Mesenchymal stem cell (in vitro differentiated cells and primary cell): ENCODE results near the gene IL21R.

Source experiments
- DNase-seq: peaks from one replicate; pipeline ENCODE4 v3.0.0-alpha.2; 2013
- H2AFZ ChIP-seq: one replicate; pipeline ENCODE4 v1.6.1; 2013; ENCODE audit warnings: low read depth, mild to moderate bottlenecking, control low read depth, inconsistent platforms, low read length, moderate library complexity
- H2AK5ac ChIP-seq: 2 replicates; pipeline ENCODE4 v1.6.1; 2013; ENCODE audit warnings: low read length, moderate library complexity, mild to moderate bottlenecking, inconsistent platforms; ENCODE audit not compliant: severe bottlenecking
- H2BK120ac ChIP-seq: one replicate; pipeline ENCODE4 v1.6.1; 2013; ENCODE audit warnings: low read depth, mild to moderate bottlenecking, inconsistent platforms, low read length, moderate library complexity
- H2BK12ac ChIP-seq, 2 experiments: one replicate each; pipeline ENCODE4 v1.6.1; 2013; ENCODE audit warnings: inconsistent platforms in 2 of 2, low read length in 2 of 2, mild to moderate bottlenecking in 2 of 2, moderate library complexity in 2 of 2, control low read depth in 1 of 2
- H2BK15ac ChIP-seq: one replicate; pipeline ENCODE4 v1.6.1; 2013; ENCODE audit warnings: mild to moderate bottlenecking, low read depth, inconsistent platforms; ENCODE audit not compliant: poor library complexity, severe bottlenecking
- H2BK5ac ChIP-seq: 2 replicates; pipeline ENCODE4 v1.6.1; 2013; ENCODE audit warnings: low read depth, mild to moderate bottlenecking, low read length, control low read depth, inconsistent platforms; ENCODE audit not compliant: poor library complexity, severe bottlenecking
- H3K14ac ChIP-seq, 2 experiments: one replicate each; pipeline ENCODE4 v1.6.1; 2013; ENCODE audit warnings: inconsistent platforms in 2 of 2, low read length in 2 of 2, control low read depth in 1 of 2, mild to moderate bottlenecking in 1 of 2, moderate library complexity in 1 of 2
- H3K18ac ChIP-seq, 2 experiments: one replicate each; pipeline ENCODE4 v1.6.1; 2013; ENCODE audit warnings: inconsistent platforms in 2 of 2, low read length in 2 of 2, control low read depth in 1 of 2, low read depth in 1 of 2, mild to moderate bottlenecking in 1 of 2
- H3K23ac ChIP-seq, 2 experiments: one replicate each; pipeline ENCODE4 v1.6.1; 2013; ENCODE audit warnings: inconsistent platforms in 2 of 2, low read length in 2 of 2, mild to moderate bottlenecking in 2 of 2, moderate library complexity in 2 of 2, control low read depth in 1 of 2
- H3K27ac ChIP-seq: 2 replicates; pipeline ENCODE4 v1.5.1; 2013; ENCODE audit warnings: mild to moderate bottlenecking, moderate library complexity, low read length, control low read depth, inconsistent platforms; ENCODE audit not compliant: poor library complexity, severe bottlenecking
- H3K27me3 ChIP-seq, 2 experiments: 2 replicates each; pipeline versions ENCODE4 v1.6.1 to v1.7.0; 2013; ENCODE audit warnings: low read length in 2 of 2, mild to moderate bottlenecking in 2 of 2, moderate library complexity in 2 of 2, control low read depth in 1 of 2, inconsistent platforms in 1 of 2; ENCODE audit not compliant: control insufficient read depth in 1 of 2, insufficient read depth in 1 of 2
- H3K36me3 ChIP-seq, 2 experiments: 2 replicates each; pipeline versions ENCODE4 v1.6.1 to v1.7.0; 2013; ENCODE audit warnings: low read length in 2 of 2, control low read depth in 1 of 2, inconsistent platforms in 1 of 2, low read depth in 1 of 2, mild to moderate bottlenecking in 1 of 2; ENCODE audit not compliant: insufficient read depth in 2 of 2, control insufficient read depth in 1 of 2
- H3K4ac ChIP-seq, 2 experiments: one replicate each; pipeline ENCODE4 v1.6.1; 2013; ENCODE audit warnings: inconsistent platforms in 2 of 2, low read length in 2 of 2, mild to moderate bottlenecking in 2 of 2, moderate library complexity in 2 of 2, control low read depth in 1 of 2, low read depth in 1 of 2
- H3K4me1 ChIP-seq: 2 replicates; pipeline ENCODE4 v1.6.1; 2013; ENCODE audit warnings: low read depth, low read length, control low read depth; ENCODE audit not compliant: control insufficient read depth, insufficient read depth
- H3K4me2 ChIP-seq: 2 replicates; pipeline ENCODE4 v1.6.1; 2013; ENCODE audit warnings: low read length, mild to moderate bottlenecking, inconsistent platforms; ENCODE audit not compliant: poor library complexity, severe bottlenecking
- H3K4me3 ChIP-seq, 2 experiments: 2 replicates each; pipeline versions ENCODE4 v1.5.1 to v1.7.0; 2013; ENCODE audit warnings: low read length in 2 of 2, mild to moderate bottlenecking in 2 of 2, control low read depth in 1 of 2, low read depth in 1 of 2; ENCODE audit not compliant: insufficient read depth in 1 of 2
- H3K79me1 ChIP-seq: replicated peaks from 2 replicates; pipeline ENCODE4 v1.6.1; 2013; ENCODE audit warnings: mild to moderate bottlenecking, control low read depth, low read length, inconsistent platforms; ENCODE audit not compliant: poor library complexity, severe bottlenecking
- H3K9ac ChIP-seq: 2 replicates; pipeline ENCODE4 v1.7.0; 2013; ENCODE audit warnings: mild to moderate bottlenecking, low read length, moderate library complexity
- H3K9me3 ChIP-seq: 2 replicates; pipeline ENCODE4 v1.7.0; 2013; ENCODE audit warnings: mild to moderate bottlenecking, low read length; ENCODE audit not compliant: control insufficient read depth
- H4K8ac ChIP-seq: one replicate; pipeline ENCODE4 v1.6.1; 2013; ENCODE audit warnings: inconsistent platforms, mild to moderate bottlenecking, low read length, moderate library complexity
- H4K91ac ChIP-seq: one replicate; pipeline ENCODE4 v1.6.1; 2013; ENCODE audit warnings: mild to moderate bottlenecking, low read length, inconsistent platforms
- whole genome bisulfite sequencing: methylation state at CpG from one replicate; pipeline ENCODE4 v1.1.7; 2013; ENCODE audit warnings: mixed read lengths; 5-methylcytosine and 5-hydroxymethylcytosine counted together

IL21R gene

DNA sequence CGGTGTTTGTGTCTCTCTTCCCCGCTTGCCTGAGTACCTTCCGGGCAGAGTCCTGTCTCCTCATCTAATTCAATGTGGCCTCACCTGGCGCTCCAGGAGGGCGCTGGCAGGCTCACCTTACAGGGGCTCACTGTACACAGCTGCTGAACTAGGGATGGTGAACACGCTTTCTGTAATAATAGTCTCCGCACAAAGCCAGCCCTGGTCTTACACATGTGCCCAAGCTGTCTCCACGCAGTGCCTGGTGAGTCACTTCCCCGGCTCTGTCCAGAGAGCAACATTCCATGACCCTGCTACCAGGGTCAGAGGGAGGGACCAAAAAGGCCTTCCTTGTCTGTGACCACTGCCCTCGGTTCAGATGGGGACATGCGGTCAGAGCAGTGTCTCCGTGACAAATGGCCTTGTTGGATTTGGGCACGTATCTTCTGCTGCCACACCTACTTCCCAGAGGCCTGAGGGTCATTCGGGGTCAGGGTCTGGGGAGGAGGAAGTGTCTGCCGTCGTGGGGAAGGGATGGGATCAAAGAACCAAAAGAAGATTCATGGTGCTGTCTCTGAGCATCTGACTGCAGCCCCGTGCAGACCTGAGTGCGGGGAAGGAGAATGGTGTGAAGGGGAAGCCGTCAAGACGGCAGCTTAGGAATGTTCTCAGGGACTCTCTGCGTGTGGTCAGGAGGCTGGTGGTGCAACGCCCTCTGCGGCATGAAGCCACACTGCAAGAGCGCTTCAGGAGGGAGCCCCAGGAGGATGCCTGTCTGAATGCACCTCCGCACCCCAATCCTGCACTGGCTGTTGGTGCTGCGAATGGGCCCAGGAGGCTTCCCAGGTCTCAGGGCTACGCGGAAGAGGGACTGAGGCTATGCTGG is 68.8 kb downstream of the IL21R start:
- Histone ChIP-seq H3K9me3 (peaks cover 9% of the 10 kb centered on the region), H2BK12ac (peak overlapping the region; percentile 43 to 70), H3K36me3 (peaks cover 76 to 94% of the 10 kb centered on the region in 2 experiments), H3K4me2 (no peak overlapping the region), H3K27ac (no peak overlapping the region), H3K4me3 (peak overlapping the region in 1 of 2 experiments; percentile 27), H3K27me3 (no peaks in the 10 kb centered on the region), H2AFZ (no peak overlapping the region), H3K4ac (peak overlapping the region; percentile 14 to 85), H3K79me1 (peaks cover 27% of the 10 kb centered on the region), H4K8ac (peak overlapping the region; percentile 35), H4K91ac (peak overlapping the region; percentile 43), H3K23ac (no peak overlapping the region), H3K18ac (peak overlapping the region; percentile 52 to 67), H3K14ac (no peak overlapping the region), H3K4me1 (peaks cover 31% of the 10 kb centered on the region), H2AK5ac (no peak overlapping the region), H2BK120ac (peak overlapping the region; percentile 39), H3K9ac (no peak overlapping the region), H2BK15ac (no peak overlapping the region), H2BK5ac (no peak overlapping the region)
- DNase-seq, result peak; percentile 93
- 38% methylated on average over 28 of the region's 28 CpGs for WGBS

DNA sequence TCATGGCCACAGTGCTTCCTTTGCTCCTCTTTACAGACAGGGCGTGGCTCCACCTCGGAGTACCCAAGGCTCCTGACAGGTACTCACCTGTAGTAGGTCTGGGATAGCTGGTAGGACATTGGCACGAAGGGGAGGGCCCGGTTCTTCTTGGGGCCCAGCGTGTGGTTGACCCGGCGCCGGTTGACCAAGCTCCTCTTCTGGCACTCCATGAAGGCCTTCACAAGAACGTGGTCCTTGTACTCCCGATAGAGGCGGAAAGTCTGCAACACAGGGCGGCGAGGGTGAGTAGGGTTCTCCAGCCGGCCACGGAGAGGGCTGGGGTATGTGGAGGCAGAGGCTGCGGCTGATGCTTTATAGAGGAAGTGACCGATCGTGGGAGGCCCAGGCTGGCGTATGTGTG is 69.7 kb downstream of the IL21R start:
- Histone ChIP-seq H2BK120ac (no peak overlapping the region), H3K9me3 (peaks cover 8% of the 10 kb centered on the region), H3K4me1 (peaks cover 37% of the 10 kb centered on the region), H3K4me2 (no peak overlapping the region), H2BK15ac (no peak overlapping the region), H3K4ac (peak overlapping the region in 1 of 2 experiments; percentile 20), H3K27ac (no peak overlapping the region), H3K79me1 (peaks cover 27% of the 10 kb centered on the region), H3K18ac (peak overlapping the region; percentile 6 to 67), H2AK5ac (no peak overlapping the region), H4K91ac (peak overlapping the region; percentile 70), H3K14ac (peak overlapping the region in 1 of 2 experiments; percentile 46), H4K8ac (peak overlapping the region; percentile 62), H3K23ac (no peak overlapping the region), H2AFZ (no peak overlapping the region), H2BK12ac (peak overlapping the region; percentile 67 to 70), H3K4me3 (no peak overlapping the region), H3K27me3 (no peaks in the 10 kb centered on the region), H3K9ac (no peak overlapping the region), H3K36me3 (peaks cover 82 to 94% of the 10 kb centered on the region in 2 experiments), H2BK5ac (no peak overlapping the region)
- WGBS, result 93% methylated on average over 19 of the region's 19 CpGs
- no peak for DNase-seq

DNA sequence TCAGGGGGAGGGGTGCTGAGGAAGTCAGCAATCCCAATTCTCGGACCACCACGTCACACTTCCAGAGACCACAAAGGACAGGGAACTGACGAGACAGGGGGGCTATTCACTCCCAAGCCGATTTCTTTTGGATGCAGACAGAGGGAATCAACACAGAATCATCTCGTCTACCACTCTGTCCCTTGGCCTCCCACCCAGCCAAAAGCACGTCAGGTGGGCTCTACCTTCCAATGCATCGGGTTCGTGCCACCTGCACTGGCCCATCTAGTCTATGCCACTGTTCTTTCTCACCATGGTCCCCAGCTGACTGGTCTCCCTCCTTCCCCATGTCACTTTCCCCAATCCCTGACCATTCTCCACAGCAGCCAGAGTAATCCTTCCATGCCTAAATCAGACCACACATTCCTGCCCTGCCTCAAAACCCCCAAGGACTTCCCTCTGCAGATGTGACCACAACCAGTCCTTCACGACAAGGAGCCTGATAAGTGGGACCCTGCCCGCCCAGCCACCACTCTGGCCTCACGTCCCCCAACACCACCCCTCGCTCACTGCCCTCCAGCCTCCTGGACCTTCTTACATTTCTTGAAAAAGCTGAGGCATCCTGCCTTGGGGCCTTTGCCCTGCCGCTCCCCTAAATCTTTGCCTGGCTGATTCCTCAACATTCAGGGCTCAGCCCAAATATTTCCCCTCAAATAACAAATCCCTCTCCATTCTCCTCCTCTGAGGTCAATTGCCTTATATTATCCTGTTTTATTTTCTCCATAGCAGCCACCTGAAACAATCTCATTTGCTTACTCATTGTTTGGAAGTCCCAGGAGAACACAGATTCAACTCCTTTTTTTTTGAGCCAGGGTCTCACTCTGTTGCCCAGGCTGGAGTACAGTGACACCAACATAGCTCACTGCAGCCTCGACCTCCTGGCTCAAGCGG is 70.4 kb downstream of the IL21R start:
- no peak overlapping the region for H3K4ac ChIP-seq
- no peaks in the 10 kb centered on the region for H3K27me3 ChIP-seq
- peak overlapping the region in 1 of 2 experiments; percentile 67 for H2BK12ac ChIP-seq
- H2AK5ac ChIP-seq, result peak overlapping the region; percentile 60
- peaks cover under 1% of the 10 kb centered on the region for H3K9me3 ChIP-seq
- H3K79me1 ChIP-seq, result peaks cover 27% of the 10 kb centered on the region
- H3K4me2 ChIP-seq, result no peak overlapping the region
- no peak overlapping the region for H2BK5ac ChIP-seq
- 89% methylated on average over 15 of the region's 15 CpGs for WGBS
- no peak overlapping the region for H2AFZ ChIP-seq
- H3K18ac ChIP-seq, result peak overlapping the region; percentile 14 to 40
- peak overlapping the region; percentile 21 for H3K9ac ChIP-seq
- H3K23ac ChIP-seq, result no peak overlapping the region
- H2BK15ac ChIP-seq, result no peak overlapping the region
- H3K14ac ChIP-seq, result peak overlapping the region in 1 of 2 experiments; percentile 46
- no peak for DNase-seq
- peaks cover 37% of the 10 kb centered on the region for H3K4me1 ChIP-seq
- peaks cover 80 to 94% of the 10 kb centered on the region in 2 experiments for H3K36me3 ChIP-seq
- peak overlapping the region; percentile 70 for H4K91ac ChIP-seq
- H3K4me3 ChIP-seq, result no peak overlapping the region
- peak overlapping the region; percentile 15 for H2BK120ac ChIP-seq
- H4K8ac ChIP-seq, result no peak overlapping the region
- no peak overlapping the region for H3K27ac ChIP-seq
